NCI-H748 treated with DMSO at 0.1 percent for 48 hours (cell line): Measurements from ENCODE around the gene SPARC.

Experiments used
- DNase-seq: peaks from one replicate; lab custom pipeline; 2025; lab: John Stamatoyannopoulos, UW

SPARC gene

DNA sequence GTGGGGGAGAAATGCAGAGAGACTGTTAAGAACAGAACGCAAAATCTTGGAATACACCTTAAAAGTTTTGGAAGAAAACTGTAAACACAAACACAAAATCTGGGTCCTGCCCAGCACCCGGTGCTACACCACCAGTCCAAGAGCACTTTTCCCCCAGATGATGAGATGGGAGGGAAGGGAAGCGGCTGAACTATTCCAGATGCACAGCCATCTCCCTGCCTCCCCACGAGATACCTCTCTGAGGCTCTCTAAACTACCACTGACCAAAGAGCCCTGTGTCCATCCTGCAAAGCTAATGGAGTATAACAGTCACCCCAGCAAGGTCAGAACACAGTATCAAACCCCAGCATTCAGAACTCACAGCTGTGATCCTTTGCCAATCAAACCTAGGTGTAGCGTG, 8.0 kb downstream of the SPARC start:
- no peak for DNase-seq

DNA sequence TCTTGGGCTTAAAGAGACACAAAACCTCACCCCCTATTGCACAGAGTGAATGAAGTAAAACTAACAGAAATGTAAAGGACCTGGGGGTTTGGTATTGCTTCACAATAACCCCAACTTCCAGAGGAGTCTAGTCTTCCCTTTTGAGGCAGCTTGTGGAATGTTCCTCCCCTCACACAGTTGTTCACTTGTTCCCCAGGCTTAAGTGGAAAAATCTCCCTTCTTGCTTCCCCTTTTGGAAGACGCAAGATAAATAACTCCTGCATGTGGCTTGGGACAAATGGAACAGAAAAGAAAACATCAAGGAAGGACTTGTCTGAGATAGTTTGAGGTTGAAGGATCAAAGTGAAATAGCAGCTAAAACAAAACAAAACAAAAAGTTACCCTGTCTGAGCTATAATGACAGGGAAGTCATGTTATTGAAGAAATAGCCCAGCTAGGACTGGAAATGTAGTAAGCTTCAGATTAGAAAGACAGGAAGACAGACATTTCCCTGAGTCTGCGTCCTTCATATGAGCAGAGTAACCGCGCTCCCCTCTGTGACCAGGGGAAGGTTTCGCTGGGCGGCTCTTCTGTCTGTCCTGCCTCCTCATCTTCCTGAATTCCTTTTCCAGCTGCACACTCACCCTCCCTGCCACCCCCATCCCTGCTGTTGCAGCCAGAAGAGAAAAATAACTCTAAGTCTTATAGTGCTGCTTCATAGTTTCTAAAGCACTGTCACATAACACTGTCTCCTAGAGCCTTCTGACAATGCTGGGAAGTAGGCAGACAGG, 8.8 kb downstream of the SPARC start:
- no peak for DNase-seq

DNA sequence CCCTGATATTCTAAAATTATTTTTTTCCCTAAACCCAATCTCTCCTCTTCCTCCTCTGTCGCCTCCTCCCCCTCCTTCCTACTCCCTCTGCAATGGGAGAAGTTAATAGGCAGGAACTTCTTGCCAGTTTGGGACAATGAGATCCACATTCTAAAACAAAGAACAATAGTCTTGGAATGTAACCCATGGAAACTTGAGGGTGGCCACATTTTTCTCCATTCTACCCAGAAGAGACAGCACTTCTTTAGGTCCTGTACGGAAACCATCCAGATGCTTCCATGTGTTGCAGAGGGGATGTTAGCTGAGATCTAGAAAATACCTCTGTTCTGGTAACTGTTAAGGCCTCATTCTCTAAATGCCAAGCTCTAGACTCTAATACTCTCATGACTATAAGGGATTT, 10.0 kb downstream of the SPARC start:
- DNase-seq: no peak

- no peak for DNase-seq
Measured at GRCh38 chr5:151676314-151676712, 10.4 kb downstream of the SPARC start.

DNA sequence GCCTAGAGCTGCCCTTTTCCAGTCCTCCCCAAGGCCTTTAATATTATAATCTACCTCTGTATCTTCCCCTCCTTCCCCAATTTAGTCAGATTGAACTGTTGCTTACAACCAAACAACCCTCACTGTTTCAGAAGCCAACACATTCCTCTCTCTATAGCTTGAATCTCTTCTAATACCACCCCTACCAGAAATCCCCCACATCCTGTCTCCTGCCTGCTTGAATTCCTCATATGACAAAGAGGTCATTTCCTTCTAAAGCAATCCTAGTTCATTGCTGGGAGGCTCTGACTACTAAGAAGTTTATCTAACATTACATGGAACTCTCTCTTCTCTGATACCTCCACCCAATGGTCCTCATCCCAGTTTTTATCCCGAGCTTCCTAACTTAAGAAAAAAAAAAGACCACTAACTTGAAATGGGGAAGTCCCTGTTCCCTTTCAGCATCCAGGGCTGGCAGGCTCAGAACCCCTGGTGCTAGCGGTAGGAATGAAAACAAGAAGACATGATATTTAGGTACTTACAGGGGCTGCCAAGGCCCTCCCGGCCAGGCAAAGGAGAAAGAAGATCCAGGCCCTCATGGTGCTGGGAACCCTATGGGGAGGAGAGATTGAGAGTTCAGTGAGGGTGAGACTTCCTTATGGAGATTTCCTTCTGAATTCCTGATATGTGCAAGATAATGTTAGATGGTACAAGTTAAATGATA, 11.0 kb downstream of the SPARC start:
- no peak for DNase-seq

DNA sequence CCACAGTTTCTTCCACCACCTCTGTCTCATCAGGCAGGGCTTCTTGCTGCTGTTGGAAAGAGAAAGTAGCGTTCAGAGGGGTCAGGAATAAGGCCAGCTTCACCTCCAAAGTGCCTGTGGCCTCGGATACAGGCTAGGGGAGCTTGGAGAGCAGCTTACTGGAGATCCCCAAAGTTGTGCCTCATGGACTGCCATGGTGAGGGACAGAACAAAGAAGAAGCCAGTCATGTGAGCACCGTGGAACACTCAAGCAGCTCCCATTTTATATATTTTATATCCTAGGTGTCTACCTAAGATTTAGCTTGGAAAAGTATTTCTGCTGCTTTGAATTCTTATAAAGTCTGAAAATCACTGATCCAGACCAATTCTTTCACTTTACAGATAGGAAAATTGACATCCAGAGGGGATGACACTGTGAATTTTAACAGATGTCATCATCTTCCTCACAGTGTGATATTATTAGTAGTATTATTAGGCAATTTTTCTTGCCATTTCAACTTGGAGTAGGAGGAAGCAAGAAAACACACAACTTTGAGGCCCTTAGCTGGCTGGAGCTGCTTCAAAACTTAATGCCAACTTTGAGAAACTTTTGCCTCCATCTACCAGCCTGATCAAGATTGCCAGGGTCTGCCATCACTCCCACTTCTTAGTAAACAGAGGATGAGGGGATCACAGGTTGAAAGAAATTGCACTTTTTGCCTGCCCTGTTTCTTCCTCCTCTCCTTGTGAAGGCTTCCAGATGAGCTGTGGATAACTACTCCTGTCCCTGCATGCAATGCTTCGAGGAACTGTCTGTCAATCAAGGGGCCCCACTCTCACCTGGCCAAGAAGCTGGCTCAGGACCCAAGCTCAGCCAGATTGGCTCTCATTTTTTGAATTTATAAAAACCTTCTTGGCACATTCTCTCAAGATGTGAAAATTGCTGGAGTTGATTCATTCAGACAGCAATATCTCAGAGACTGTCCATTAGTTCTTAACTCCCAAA, 11.8 kb downstream of the SPARC start:
- DNase-seq: no peak

GRCh38 chr5:151673421-151673820, 13.3 kb downstream of the SPARC start:
- no peak for DNase-seq

- DNase-seq: no peak
Measured at GRCh38 chr5:151672516-151672915, 14.2 kb downstream of the SPARC start.

- no peak for DNase-seq
Measured at GRCh38 chr5:151671950-151672349, 14.8 kb downstream of the SPARC start.

GRCh38 chr5:151670953-151671636, 15.6 kb downstream of the SPARC start:
- no peak for DNase-seq

DNA sequence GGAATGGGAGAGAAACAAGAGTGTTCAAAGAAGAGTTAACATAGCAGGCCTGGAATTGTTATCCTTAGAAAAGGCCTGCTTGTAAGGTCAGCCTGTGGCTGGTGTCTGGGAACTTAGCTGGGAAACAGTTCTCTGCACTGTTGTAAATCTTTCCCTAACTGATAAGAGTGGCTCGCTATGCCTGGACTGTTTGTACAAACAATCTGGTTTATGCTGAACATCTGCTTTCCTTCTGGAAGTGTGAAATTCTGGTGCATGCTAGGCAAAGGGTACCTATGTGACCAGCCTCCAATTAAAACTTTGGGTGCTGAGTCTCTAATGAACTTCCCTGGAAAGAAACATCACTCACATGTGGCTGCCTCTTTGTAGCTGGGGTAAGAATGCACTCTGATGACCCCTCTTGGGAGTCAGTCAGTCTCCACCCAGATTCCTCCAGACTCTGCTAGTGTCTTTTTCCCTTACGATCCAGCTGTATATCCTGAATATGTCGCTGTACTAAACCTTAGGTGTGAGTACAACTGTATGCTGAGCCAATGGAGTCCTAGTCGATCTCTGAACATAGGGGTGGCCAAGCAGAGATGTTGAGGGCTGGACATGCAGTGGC, 16.5 kb downstream of the SPARC start:
- DNase-seq: no peak

- DNase-seq: no peak
Measured at GRCh38 chr5:151667083-151667482, 19.6 kb downstream of the SPARC start.

DNA sequence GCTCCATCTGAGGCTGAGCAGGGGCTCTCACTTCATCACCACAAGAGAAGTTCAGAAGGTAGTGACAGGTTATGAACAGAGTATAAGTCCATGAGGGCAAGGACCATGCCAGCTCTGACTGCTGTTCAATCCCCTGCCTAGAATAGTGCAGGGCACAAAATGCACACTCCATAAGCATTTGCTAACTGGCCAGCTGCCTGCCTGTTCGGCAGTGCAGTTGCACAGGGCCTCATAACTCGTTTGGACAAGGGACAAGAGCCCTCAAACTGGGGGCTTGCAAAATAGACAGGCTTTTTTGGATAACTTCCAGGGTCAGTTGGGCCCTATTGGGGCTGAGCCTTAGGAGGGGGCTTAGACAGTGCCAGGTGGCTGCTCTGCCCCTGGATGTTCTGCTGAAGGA, 21.1 kb downstream of the SPARC start:
- no peak for DNase-seq

GRCh38 chr5:151664694-151665585, 21.8 kb downstream of the SPARC start:
- DNase-seq: no peak

DNA sequence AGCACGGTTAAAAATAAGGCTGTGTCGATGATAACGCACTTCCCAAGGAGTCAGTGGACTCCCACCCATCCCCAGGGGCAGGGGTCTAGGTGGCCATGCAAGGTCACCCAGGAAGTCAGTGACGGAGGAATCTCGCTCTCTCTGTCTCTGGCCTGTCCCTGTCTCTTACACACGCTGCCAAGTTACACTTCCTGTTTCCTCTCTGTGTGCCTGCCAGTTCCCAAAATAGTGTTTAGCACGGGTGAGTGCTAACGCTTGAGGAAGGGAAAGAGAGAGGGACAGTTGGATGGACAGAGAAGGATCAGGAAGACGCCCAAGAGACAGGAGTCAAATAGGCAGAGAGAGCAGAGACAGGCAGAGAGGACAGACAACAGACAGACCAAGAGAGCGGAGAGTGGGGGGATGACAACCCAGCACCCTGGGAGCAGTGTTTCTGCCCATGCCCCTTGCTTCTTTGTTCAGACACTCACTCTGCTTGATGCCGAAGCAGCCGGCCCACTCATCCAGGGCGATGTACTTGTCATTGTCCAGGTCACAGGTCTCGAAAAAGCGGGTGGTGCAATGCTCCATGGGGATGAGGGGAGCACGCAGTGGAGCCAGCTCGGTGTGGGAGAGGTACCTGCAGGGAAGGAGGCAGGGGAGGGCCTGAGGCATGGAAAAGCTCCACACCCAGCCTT, 23.0 kb downstream of the SPARC start:
- DNase-seq: no peak

DNA sequence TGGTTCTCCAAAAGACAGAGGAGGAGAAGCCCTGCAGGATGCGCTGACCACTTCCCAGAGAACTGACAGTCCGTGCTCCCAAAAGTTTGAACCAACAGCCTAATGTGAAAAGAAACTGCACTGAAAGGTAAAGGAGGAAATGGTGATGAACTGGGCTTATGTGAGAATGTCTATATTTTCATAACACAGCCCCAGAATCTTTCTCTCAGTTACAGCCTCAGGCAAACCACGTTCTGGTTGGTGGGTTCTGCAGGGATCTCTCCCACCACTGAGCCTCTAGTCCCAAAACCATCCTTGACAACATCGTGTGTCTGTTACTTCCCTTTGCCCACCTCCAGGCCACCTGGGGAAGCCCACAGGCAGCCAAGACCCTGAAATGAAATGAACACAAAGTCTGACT, 23.9 kb downstream of the SPARC start:
- no peak for DNase-seq

DNA sequence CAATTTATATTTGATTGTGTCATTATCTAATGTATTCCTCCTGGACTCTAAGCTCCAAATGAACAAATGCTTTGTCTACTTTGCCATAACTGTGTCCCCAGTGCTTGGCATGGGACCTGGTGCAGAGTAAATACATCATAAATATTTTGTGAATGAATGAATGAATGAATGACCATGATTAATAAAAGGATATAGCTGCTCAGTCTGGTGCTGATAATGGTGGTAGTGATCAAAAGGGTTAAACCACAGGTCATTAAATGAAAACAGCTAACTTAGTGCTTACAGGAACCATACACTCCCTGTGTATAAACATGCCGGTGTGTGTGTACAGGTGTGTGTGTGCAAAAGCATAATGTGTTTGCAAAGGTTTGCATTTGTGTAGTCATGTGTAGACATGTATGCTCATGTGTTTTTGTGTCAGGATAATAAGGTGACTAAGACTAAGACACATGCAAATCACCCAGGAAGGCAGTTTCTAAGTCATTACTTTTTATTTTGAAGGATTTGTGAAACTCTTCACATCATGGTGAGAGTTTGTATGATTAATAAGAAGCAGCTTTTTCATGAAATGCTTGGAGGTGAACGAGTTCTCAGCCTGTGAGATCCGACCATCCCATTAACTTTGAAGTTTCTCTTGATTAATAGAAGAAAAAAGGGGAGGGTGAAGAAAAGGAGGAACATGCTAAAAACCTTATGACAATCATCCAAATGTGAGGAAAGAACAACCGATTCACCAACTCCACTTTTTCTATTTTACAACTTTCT, 24.6 kb downstream of the SPARC start:
- no peak for DNase-seq

DNA sequence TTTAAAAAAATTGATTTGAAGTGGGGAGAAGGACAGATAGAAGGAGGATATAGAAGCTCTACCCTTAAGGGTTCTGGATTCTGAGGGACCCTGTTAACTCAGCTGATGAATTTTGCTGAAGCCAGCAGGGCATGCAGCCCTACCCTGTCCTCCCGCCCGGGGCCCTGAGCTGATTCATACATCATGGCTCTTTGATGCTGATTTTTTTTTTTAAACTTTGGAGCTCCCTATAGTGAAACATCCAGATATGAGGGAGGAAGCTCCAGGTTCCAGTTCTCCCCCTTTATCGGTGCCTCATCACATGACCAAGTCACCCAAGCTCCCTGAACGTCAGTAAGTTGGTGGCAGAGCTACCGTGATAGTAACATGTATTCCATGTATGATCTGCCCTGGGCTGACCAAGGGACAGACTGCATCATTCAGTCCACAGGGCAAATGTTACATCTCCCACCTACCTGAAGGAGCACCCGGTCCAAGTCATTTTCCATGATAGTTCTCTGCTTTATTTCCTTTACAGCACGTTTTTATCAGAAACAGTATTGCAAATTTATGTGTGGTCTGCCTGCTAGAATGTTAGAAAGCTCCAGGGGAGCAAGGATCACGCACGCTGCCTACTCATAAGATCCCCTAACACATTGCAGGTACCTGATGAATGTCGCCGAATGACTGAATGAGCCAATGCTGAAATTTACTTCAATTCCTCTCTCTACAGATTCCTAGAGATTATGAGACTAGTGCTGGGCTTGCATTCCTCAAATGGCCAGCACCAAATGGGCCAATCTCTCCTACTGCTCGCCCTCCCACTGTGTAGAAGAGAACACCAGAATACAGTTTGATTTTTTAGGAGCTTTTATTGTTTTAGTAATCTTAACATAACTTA, 25.9 kb downstream of the SPARC start:
- no peak for DNase-seq
